SKM-1 (cell line): ENCODE results near the gene GPT2.
"Not testable (repeated sequence)": the region's sequence is repeated elsewhere in the genome, so short reads cannot be mapped to it uniquely, and the experiment has no call there.

ENCODE experiments used
- DNase-seq: peaks from one replicate; lab custom pipeline; 2025; ENCODE audit not compliant: unreplicated experiment; lab: John Stamatoyannopoulos, UW

GPT2 gene

DNA sequence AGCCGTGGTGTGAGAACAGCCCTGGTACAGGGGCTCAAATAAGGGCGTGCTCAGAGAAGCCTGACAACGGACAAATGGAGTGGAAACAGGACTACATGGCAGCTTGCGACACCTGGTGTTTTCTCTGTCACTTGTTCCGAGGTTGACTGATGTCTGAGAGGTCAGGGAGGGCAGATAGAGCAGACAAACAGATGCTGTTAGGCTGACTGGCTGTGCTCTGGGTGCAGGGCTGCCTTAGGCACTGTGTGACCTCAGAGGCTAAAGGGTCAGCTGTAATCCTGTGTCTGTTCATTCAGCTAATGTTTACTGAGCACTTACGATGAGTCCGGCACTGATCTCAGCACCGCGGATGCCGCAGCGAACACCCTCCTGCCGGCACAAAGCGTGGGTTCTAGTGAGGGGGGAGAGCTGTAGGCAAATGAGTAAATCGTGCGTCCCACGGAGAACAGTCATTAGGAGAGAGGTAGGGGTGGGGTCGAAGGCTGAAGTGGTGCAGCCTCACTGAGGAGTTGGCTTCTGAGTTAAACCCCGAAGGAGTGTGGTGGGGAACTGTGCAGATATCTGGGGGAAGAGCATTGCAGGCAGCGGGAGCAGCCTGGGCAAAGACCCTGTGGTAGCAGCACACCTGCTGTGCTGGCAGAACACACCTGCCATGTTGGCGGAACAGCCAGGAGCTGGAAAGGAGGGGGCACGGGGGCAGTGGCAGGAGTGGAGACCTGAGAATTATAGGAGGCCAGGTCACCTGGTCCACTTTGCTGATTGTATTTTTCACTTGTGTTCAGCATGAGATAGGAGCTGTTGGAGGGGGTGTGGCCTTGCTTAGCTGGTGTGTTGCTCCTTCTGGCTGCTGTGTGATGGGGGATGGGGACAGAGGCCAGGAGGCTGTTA lies 35.0 kb downstream of the GPT2 start:
- DNase-seq: no peak

DNA sequence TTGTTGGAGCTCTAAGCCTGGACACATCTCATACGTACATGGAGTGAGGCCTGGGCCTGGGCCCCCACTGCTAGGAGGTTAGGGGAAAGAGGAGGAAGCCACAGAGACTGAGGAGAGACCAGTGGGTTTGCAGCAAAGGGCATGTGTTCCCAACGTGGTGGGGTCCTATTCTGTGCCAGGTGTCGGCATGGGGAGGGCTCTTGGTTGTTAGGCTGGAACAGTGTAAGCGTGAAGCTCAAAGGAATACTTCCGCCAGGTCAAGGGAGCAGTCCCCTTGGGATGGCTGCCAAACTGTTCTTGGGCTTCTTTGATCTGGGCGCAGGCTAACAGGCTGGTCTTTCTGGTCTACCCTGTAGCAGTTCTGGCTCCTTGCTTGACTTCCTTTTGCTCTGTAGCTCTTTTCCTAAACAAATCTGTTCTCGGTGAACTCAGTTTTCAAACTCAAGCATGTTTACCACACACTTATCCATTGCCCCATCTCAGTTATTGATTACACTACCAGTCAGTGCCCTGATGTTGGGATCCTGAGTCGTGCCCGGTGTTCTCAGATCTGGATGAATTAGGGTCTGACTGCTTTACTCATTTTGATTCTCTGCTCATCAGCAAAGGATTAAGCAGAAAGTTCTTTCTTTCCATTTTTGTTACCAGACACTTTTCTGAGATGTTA lies 36.4 kb downstream of the GPT2 start:
- DNase-seq: no peak

DNA sequence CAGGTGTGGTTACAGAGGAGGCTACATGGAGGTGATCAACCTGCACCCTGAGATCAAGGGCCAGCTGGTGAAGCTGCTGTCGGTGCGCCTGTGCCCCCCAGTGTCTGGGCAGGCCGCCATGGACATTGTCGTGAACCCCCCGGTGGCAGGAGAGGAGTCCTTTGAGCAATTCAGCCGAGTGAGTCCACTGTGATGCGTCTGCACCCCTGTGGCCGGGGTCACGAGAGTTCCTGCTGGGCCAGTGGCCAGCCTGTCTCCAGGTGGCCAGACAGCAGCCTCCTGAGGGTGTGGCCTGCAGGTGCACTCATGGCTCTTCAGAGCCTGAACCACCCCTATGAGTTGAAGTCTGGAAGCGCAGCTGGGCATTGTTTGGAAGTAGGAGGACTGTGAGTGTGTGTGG lies 38.1 kb downstream of the GPT2 start:
- DNase-seq: no peak

DNA sequence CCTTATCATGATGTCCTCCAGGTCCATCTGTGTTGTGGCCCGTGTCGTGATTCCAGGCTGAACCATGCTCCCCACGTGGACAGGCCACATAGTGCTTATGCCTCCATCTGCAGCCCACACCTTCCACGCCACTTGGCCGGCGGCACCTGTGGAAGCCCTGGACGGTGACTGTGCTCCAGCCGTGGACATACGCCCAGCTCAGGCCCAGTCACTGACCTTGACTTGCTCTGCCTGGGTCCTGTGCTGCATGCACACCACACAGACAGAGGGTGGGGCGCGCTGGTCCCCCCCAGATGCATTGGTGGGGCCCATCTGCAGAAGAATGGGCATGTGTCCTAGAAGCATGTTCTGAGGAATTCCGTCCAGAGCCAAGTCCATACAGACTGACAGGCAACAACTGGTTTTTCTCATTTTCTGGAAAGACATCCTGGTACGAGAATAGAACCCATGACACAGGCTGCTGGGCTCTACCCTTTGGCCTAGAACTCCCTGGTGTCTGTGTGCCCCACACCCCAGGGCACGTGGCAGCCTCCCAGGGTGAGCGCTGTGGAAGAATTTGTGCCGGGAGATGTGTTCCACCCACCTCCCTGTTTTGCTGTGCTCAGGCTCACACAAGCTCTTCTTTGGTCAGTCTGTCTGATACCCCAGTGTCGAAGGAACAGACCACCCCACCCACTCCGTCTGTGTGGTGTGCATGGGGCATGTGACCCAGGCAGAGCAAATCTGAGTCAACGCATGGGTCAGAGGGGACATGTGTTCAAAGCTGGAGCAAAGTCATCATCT lies 39.5 kb downstream of the GPT2 start:
- no peak for DNase-seq

DNA sequence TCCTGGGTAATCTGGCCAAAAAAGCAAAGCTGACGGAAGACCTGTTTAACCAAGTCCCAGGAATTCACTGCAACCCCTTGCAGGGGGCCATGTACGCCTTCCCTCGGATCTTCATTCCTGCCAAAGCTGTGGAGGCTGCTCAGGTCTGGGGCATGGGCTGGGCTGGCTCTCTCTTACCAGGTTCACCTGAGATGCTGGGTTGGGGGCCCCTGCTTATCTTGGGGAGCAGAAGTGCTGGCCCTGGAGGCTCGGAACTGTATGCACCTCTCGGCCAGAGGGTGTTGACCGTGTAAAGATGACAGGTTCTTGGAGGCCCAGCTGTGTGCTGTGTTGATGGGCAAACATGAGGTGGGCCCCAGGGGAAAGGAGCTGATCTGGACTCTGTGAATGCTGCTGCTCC lies 40.2 kb downstream of the GPT2 start:
- DNase-seq: no peak

DNA sequence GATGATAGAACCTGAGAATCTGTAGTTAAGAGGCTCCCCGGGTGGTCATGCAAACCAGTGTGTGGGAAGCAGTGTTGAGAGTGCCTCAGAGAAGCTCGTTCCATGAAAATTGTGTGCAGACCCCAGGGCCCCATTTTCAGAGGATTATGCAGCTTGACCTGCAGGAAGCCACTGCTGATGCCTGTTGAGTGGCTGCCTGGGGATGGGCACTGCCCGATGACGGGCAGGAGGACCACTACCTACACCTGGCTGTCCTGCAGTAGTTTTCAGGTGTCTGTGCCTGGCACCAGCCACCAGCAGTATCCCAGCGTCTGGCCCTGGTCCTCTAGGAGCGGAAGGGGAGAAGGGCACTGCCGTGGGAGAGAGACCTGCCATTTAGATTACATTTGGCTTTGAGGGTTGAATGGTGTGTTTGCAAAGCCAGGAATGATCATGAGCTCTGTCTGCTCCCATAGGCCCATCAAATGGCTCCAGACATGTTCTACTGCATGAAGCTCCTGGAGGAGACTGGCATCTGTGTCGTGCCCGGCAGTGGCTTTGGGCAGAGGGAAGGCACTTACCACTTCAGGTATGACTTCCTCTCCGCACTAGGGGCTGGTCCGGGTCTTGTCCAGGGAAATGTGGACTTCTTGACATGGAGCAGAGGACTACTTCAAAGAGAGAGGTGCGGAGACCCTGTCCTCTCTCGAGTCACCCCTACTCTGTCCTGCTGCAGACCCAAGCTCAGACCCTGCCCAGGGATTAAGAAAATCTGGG lies 42.5 kb downstream of the GPT2 start:
- no peak for DNase-seq

DNA sequence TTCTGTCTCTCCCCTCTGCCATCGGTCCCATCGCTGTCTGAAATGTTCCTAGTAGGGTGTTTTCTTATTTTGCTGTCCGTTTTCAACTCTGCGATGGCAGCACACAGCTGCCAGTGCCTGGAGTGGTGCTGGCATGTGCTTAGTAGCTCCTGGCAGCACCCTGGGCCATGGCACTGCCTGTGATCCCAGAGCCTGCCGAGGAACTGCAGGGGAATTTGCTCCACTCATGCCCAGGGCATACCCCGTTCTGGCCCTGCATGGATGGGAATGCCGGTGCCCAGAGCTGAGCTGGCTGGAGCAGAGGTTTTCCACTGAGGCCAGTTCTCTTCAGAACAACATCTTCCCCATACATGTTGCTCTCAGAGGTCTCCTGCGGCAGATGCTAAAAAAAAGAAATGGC lies 43.1 kb downstream of the GPT2 start:
- DNase-seq: no peak

DNA sequence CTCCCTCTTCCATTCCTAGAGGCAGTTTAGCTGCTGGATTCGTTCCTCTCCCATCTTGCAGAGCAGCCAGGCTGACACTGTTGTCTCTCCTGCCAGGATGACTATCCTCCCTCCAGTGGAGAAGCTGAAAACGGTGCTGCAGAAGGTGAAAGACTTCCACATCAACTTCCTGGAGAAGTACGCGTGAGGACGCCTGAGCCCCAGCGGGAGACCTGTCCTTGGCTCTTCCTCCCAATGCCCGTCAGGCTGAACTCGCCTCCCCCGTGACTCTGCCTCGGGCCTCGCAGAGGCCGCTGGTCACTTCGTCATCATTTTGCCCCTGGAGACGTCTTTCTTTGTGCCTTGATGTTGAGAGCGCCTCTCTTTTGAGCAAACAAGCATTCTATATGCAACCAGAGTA lies 44.6 kb downstream of the GPT2 start:
- DNase-seq: no peak

DNA sequence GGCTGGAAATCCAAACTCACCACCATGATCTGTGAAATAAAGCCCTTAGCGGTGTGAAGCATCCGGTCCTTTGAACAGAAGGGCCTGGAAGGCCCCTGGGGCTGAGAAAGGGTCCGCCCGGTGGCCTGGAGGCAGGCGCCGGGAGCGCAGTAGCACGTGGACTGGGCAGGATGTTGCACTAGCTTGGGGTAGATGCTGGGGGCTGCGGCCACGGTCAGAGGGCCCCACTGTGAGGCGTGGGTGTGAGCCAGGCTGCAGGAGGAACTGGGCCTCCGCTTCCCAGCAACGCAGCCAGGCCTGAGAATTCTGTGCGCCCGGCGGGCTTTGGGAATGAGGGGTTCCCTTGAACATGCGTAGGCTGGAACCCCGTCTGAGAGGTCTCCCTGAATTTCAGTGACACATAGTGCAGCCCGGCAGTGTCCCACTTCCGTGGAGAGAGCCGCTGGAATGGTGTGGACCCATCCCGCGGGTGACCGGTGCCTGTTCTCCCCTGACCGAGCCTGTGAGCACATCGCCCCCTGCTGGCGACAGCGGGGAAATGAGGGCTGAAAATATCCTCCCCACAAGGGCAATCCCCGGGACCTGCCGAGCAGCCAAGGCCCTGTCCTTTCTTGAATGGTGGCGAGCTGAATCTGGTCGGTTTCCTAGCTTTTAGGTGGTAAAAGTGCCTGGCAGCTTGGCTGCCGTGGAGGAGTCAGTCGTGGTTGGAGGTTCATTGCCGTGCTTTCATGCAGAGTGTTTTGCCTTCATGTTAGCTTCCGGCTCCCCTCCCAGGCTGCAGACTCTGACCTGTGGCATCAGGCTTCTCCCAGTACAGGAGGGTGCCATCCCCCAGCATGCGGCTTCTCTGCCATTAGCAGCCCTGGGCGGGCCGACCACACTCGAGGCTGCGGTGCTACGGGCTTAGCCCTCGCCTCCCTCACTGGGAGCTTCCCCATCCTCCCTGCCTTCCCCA lies 45.5 kb downstream of the GPT2 start:
- peak; percentile 28 for DNase-seq

DNA sequence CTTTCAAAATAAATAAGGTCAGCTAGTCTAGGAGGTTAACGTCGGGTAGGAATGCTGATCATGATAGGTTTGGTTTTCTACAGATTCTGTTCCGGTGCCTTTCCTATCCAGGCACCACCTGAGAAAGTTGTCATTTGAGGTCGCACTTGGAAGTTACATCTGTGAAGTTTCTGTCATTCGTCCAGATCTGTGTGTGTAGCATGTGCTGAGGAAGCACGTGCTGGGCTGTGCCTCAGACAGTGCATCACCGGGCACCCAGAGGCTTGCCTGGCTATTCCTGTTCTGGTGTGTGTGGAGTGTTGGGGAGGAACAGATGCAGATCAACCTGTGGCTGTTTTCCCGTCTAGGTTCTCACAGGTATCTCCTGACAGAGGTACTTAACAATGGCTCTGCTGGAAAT lies 46.7 kb downstream of the GPT2 start:
- no peak for DNase-seq

DNA sequence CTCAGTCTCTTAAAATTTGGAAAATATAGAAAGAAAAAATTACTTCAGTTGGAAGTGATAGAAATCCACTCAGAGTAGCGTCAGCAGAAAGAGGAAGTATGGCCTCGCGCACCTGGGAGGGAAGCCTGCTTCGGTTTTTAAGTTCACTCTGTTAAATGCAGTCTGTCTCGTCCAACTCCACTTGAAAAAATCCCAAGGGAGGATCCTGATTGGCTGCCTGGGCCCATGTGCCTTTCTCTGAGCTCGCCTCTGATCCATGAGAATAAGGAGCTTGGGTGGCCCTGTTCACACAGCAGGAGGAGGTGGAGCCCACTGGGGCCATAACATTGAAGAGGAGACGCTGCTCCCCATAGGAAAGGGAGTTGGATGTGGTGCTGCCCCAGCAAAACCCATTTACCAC lies 48.6 kb downstream of the GPT2 start:
- DNase-seq: peak; percentile 3

DNA sequence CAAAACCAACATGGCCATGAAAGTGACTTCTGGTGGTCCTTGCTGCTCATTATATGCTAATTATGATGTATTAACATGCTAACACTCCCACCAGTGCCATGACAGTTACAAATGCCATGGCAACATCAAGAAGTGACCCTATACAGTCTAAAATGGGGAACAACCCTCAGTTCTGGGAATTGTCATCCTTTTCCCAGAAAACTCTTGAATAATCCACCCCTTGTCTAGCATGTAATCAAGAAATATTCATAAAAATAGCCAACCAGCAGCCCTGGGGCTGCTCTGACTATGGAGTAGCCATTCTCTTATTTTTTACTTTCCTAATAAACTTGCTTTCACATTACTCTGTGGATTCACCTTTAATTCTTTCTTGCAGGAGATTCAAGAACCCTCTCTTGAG lies 53.4 kb downstream of the GPT2 start:
- no peak for DNase-seq

DNA sequence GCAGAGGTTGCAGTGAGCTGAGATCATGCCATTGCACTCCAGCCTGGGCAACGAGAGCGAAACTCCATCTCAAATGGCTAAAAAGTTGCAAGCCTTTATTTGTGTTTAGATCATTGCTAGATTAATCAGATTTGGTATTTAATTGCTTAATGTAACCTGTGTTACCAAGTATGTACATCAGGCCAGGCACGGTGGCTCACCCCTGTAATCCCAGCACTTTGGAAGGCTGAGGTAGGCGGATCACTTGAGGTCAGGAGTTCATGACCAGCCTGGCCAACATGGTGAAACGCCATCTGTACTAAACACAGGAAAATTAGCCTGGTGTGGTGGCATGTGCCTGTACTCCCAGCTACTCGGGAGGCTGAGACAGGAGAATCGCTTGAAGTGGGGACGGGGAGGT lies 60.6 kb downstream of the GPT2 start:
- DNase-seq: not testable (repeated sequence)

DNA sequence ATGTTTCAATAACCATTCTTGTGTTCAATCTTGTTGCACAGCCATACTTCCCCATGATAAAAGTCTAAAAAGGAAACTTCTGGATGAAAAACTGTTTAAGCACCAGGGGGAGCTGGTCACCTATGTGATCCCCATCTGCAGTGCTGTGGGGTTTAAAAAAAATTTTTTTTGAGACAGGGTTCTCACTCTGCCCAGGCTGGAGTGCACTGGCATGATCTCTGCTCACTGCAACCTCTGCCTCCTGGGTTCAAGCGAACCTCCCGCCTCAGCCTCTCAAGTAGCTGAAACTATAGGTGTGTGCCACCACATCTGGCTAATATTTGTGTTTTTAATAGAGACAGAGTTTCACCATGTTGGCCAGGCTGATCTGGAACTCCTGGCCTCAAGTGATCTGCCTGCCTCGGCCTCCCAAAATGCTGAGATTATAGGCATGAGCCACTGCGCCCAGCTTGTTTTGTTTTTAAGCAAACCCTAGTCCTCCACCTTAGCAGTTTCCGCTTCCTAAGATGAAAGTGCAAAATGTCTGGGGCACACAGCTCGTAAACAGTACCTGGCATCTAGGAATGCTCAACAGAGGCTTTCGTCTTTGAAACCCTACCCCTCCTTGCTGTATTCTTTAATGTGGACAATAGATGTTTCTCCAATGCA lies 63.9 kb downstream of the GPT2 start:
- peak; percentile 54 for DNase-seq

DNA sequence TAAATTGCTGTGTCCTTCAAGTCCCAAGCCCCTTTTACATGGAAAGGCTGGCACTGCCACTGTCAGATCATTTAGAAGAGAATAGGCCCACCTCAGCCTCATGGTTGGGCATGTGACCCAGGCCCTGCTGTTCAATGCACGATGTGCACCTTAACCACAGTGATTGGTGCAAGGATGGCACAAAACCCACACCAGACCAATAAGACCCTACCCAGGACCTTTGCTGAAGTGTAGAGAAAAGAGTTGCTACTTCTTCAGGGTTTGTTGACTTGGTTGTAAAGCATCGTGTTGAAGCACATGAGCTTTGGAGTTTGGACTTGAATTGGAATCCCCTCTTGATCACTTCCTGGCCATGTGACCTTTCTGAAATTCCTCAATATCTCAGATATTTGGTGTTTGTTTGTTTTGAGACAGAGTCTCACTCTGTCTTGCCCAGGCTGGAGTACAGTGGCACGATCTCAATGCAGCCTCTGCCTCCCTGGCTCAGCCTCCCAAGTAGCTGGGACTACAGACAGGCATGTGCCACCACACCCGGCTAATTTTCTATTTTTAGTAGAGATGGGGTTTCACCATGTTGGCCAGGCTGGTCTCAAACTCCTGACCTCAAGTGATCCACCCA lies 64.5 kb downstream of the GPT2 start:
- no peak for DNase-seq

DNA sequence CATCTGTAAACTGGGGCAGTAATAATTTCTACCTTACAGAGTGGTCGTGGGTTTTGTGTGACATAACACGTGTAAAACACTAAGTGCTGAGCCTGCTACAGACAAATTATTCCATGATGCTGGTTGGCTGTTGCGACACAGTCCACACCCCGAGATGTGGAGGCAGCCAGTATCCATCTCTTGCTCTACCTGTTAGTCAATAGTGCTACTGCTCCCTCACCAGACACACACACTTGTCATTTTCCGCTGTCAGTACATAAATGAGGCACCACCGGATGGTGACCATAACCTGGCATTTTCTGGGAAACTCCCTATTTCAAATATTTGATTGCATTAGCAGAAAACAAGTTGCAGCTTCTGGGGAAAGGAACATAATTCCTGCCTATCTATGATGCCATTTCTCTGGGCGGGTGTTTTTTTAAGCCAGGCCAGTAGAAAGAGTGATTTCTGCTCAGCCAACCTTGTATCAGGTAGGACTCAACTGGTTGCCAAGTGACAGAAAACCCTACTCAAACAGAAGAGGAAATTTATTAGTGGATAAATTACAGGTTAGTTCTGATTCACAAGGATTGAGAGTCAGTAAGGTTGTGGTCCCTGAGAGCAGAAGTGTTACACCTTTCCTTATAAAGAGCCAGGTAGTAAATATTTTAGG lies 65.2 kb downstream of the GPT2 start:
- no peak for DNase-seq

DNA sequence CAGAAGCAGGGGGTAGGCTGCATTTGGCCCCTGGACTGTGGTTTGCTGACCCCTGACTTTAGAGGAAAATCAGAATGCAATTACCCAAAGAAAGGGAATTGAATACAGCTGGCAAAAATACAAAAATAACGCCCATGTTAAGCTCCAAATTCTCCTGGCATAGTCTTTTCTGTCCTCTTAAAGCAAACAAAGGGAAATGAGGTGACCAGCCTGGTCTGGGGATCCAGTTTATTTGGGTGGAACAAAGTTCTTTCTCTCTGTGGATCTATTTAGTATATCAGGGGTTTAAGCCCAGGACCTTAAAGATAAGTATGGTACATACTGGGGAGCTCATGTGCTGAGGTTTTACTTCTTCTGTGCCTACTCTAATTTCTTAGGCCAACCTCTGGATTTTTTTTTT lies 65.8 kb downstream of the GPT2 start:
- DNase-seq: no peak

DNA sequence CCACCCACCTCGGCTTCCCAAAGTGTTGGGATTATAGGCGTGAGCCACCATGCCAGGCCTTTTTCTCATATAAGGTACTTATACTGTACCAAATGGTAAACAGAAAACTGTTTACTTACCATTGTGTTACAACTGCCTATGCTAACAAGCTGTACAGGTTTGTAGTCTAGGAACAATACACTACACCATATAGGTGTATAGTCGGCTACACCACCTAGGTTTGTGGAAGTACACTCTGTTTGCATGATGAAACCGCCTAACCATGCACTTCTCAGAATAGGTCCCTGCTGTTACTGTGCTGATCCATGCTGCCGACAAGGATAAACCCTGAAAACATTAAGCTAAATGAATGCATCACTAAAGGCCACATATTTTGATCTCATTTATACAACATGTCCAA lies 70.4 kb downstream of the GPT2 start:
- no peak for DNase-seq
